ENCODE results near the gene CADM4.
"Not testable (repeated sequence)": the region's sequence is repeated elsewhere in the genome, so short reads cannot be mapped to it uniquely, and the experiment has no call there.

DNA sequence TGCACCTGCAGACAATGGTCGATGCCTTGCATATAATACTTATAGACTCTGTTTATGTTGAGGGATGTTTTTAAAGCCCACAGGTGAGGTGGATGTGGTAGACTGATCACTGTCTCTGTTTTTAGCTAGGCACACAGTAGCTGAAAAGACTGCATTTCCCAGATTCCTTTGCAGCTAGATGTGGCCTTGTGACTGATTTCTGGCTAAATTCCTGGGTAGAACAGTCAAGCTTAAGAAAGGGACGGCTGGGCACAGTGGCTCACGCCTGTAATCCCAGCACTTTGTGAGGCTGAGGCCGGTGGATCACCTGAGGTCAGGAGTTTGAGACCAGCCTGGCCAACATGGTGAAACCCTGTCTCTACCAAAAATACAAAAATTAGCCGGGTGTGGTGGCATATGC lies 39.3 kb downstream of the CADM4 start:
- TF ChIP-seq, protein P1, sequence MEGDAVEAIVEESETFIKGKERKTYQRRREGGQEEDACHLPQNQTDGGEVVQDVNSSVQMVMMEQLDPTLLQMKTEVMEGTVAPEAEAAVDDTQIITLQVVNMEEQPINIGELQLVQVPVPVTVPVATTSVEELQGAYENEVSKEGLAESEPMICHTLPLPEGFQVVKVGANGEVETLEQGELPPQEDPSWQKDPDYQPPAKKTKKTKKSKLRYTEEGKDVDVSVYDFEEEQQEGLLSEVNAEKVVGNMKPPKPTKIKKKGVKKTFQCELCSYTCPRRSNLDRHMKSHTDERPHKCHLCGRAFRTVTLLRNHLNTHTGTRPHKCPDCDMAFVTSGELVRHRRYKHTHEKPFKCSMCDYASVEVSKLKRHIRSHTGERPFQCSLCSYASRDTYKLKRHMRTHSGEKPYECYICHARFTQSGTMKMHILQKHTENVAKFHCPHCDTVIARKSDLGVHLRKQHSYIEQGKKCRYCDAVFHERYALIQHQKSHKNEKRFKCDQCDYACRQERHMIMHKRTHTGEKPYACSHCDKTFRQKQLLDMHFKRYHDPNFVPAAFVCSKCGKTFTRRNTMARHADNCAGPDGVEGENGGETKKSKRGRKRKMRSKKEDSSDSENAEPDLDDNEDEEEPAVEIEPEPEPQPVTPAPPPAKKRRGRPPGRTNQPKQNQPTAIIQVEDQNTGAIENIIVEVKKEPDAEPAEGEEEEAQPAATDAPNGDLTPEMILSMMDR (IDR thresholded peaks at IDR 0.05) = not testable (repeated sequence)
- not testable (repeated sequence) for TF ChIP-seq POLR2A (IDR thresholded peaks at IDR 0.05)

All from right lobe of liver (tissue), 4 donors.